GM23338 (cell line): ENCODE measurements around the gene CNOT4. TPM values are rescaled to one million over a fixed set of nuclear protein-coding genes. Genes with fewer than 3 reads are reported as not detected.
A peak's percentile ranks its signal among the peaks of the same experiment; 100 is the strongest.

Source experiments
- ATAC-seq: fragments of 200-7000 bp; cut with Tn5 transposase; 3 replicates; pipeline ENCODE4 v1.9.1; 2020
- DNase-seq: peaks from one replicate; pipeline ENCODE4 v3.0.0-alpha.2; 2015; ENCODE audit warnings: low spot score
- H2AFZ ChIP-seq: fragments of 200-600 bp; sonication (generic); 2 replicates; pipeline ENCODE4 v1.8.0; 2016; ENCODE audit warnings: antibody characterized with exemption, mild to moderate bottlenecking, moderate library complexity
- H3F3A ChIP-seq: fragments of 200-600 bp; sonication (generic); replicated peaks from 2 replicates; pipeline ENCODE4 v1.8.0; 2017; ENCODE audit warnings: antibody characterized with exemption, mixed run types, low read depth
- H3K27ac ChIP-seq: fragments of 200-600 bp; sonication (generic); 2 replicates; pipeline ENCODE4 v1.6.1; 2016; ENCODE audit warnings: low read depth
- H3K27me3 ChIP-seq: fragments of 200-600 bp; sonication (generic); 2 replicates; pipeline ENCODE4 v1.8.0; 2016; ENCODE audit warnings: mild to moderate bottlenecking, mixed run types, moderate library complexity; ENCODE audit not compliant: insufficient read depth
- H3K36me3 ChIP-seq: fragments of 200-600 bp; sonication (generic); 2 replicates; pipeline ENCODE4 v1.8.0; 2016; ENCODE audit warnings: mild to moderate bottlenecking; ENCODE audit not compliant: insufficient read depth
- H3K4me1 ChIP-seq: fragments of 200-600 bp; sonication (generic); 2 replicates; pipeline ENCODE4 v1.8.0; 2016; ENCODE audit warnings: mild to moderate bottlenecking, moderate library complexity; ENCODE audit not compliant: insufficient read depth
- H3K4me2 ChIP-seq: fragments of 200-600 bp; sonication (generic); 2 replicates; pipeline ENCODE4 v1.7.1; 2017; ENCODE audit warnings: mixed run types
- H3K4me3 ChIP-seq: fragments of 200-600 bp; sonication (generic); 2 replicates; pipeline ENCODE4 v1.6.1; 2016; ENCODE audit warnings: mixed run types
- H3K79me2 ChIP-seq: fragments of 200-600 bp; sonication (generic); replicated peaks from 2 replicates; pipeline ENCODE4 v1.8.0; 2017; ENCODE audit warnings: mild to moderate bottlenecking; ENCODE audit not compliant: insufficient read depth
- H3K9me2 ChIP-seq: fragments of 200-600 bp; sonication (generic); 2 replicates; pipeline ENCODE4 v1.8.0; 2017; ENCODE audit not compliant: insufficient read depth
- H4K20me1 ChIP-seq: fragments of 200-600 bp; sonication (generic); replicated peaks from 2 replicates; pipeline ENCODE4 v1.8.0; 2017; ENCODE audit warnings: mild to moderate bottlenecking; ENCODE audit not compliant: insufficient read depth
- H3K27ac Mint-ChIP-seq: 2 replicates; pipeline ENCODE4 v1.8.0; 2020; ENCODE audit warnings: inconsistent platforms, mild to moderate bottlenecking, moderate library complexity, mixed read lengths
- H3K27me3 Mint-ChIP-seq: 3 replicates; pipeline ENCODE4 v1.8.0; 2022; ENCODE audit warnings: low read depth, mild to moderate bottlenecking, moderate library complexity, mixed read lengths, inconsistent platforms; ENCODE audit not compliant: insufficient read depth, poor library complexity
- H3K36me3 Mint-ChIP-seq: 3 replicates; pipeline ENCODE4 v1.8.0; 2021; ENCODE audit warnings: low read depth, mild to moderate bottlenecking, inconsistent platforms, moderate library complexity, mixed read lengths
- H3K4me1 Mint-ChIP-seq: 3 replicates; pipeline ENCODE4 v1.8.0; 2020; ENCODE audit warnings: mild to moderate bottlenecking, inconsistent platforms, mixed read lengths
- H3K4me3 Mint-ChIP-seq: 3 replicates; pipeline ENCODE4 v1.8.0; 2021; ENCODE audit warnings: moderate library complexity, mild to moderate bottlenecking, inconsistent platforms, mixed read lengths
- H3K9me3 Mint-ChIP-seq: 3 replicates; pipeline ENCODE4 v1.8.0; 2020; ENCODE audit warnings: moderate library complexity, mild to moderate bottlenecking, inconsistent platforms, mixed read lengths
- CREB1 ChIP-seq: fragments of 250-450 bp; sonication (Bioruptor Pico); IDR thresholded peaks from 2 replicates; pipeline ENCODE4 v1.5.0; 2020; ENCODE audit warnings: low read depth, mild to moderate bottlenecking, moderate library complexity
- EZH2phosphoT487 ChIP-seq: fragments of 200-600 bp; sonication (generic); IDR thresholded peaks from one replicate; pipeline ENCODE4 v1.8.1; 2018; ENCODE audit warnings: antibody characterized with exemption; ENCODE audit not compliant: unreplicated experiment
- JUNB ChIP-seq: IDR thresholded peaks from one replicate; pipeline ENCODE4 v1.6.1; 2016; ENCODE audit warnings: antibody characterized with exemption; ENCODE audit not compliant: unreplicated experiment
- NANOG ChIP-seq: IDR thresholded peaks from 2 replicates; pipeline ENCODE4 v1.6.1; 2016; ENCODE audit warnings: antibody characterized with exemption, borderline replicate concordance
- STAT1 ChIP-seq: IDR thresholded peaks from one replicate; pipeline ENCODE4 v1.6.1; 2016; ENCODE audit warnings: antibody characterized with exemption; ENCODE audit not compliant: unreplicated experiment
- ZNF331 ChIP-seq: fragments of 250-450 bp; sonication (Bioruptor Pico); IDR thresholded peaks from 2 replicates; pipeline ENCODE4 v1.5.0; 2020; ENCODE audit warnings: low read depth, mild to moderate bottlenecking, moderate library complexity
- polyA plus RNA-seq: library from polyadenylated mRNA; unstranded; fragments of >200 nt; fragmentation: Nextera tagmentation; extraction: Ambion mirVana; gene quantifications from 2 replicates; pipeline ENCODE4 v1.2.1, GENCODE V29; 2016
- total RNA-seq: library from RNA; depleted of rRNA; stranded (reverse); fragments of >200 nt; shearing (Covaris generic); gene quantifications from 2 replicates; pipeline ENCODE4 v1.2.3, GENCODE V29; 2014
- TF ChIP-seq, protein P1 (sequence below): IDR thresholded peaks from one replicate; pipeline ENCODE4 v1.6.1; 2018; ENCODE audit warnings: antibody characterized with exemption; ENCODE audit not compliant: unreplicated experiment
- TF ChIP-seq, protein P2 (sequence below), 2 experiments: fragments of 200-600 bp in 1 of 2; sonication (generic) in 1 of 2; conservative IDR thresholded peaks; 2 replicates each; pipeline versions ENCODE4 v1.5.1 to v1.6.1; 2016 to 2017; ENCODE audit warnings: antibody characterized with exemption in 2 of 2, low read depth in 2 of 2, mild to moderate bottlenecking in 2 of 2, moderate library complexity in 1 of 2
- TF ChIP-seq, protein P3 (sequence below): fragments of 250-450 bp; sonication (Bioruptor Pico); IDR thresholded peaks from 2 replicates; pipeline ENCODE4 v1.5.0; 2020; ENCODE audit warnings: mild to moderate bottlenecking, moderate library complexity

The CNOT4 gene
- total and polyA plus RNA-seq, 2 experiments from 2014 or later, result 18.9 to 26.2 TPM

DNA sequence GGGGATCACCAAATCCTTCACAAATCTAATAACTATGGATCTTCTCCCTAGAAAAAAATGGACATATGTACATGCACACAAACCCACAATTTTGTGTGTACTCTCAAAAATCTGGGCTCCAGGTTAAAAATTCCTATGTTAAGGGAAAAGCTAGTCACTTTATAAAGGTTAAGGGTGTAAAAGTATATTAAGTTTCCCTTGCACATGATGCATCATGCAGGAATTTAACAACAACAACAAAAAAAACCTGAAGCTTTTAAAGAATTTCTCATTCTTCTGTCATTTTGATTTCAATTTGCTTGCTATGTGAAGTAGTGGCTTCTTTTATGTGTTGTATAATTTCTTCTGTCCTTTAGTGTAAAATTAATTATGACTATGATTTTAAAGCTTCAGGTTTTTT is 123.7 kb downstream of the CNOT4 start (continued):
- TF ChIP-seq, protein P1, sequence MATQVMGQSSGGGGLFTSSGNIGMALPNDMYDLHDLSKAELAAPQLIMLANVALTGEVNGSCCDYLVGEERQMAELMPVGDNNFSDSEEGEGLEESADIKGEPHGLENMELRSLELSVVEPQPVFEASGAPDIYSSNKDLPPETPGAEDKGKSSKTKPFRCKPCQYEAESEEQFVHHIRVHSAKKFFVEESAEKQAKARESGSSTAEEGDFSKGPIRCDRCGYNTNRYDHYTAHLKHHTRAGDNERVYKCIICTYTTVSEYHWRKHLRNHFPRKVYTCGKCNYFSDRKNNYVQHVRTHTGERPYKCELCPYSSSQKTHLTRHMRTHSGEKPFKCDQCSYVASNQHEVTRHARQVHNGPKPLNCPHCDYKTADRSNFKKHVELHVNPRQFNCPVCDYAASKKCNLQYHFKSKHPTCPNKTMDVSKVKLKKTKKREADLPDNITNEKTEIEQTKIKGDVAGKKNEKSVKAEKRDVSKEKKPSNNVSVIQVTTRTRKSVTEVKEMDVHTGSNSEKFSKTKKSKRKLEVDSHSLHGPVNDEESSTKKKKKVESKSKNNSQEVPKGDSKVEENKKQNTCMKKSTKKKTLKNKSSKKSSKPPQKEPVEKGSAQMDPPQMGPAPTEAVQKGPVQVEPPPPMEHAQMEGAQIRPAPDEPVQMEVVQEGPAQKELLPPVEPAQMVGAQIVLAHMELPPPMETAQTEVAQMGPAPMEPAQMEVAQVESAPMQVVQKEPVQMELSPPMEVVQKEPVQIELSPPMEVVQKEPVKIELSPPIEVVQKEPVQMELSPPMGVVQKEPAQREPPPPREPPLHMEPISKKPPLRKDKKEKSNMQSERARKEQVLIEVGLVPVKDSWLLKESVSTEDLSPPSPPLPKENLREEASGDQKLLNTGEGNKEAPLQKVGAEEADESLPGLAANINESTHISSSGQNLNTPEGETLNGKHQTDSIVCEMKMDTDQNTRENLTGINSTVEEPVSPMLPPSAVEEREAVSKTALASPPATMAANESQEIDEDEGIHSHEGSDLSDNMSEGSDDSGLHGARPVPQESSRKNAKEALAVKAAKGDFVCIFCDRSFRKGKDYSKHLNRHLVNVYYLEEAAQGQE, result no peak

DNA sequence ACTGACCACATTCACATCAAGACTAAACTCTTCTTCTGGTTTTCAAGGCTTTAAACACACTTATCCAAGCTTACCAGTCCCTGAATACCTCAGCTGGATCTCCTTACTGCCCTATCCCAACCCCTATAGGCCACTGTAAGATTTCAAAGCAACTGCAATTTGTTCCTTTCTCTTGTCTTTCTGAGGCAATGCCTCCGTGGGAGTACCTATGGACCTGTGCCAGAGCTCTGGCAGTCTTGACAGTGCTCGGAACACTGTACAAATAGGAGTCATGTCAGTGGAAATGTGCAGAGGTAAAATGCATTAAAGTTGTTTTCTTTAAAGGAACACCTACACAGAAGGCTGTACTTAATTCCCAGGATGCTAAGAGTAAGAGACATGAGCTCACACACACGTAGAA is 124.7 kb downstream of the CNOT4 start:
- H3K4me2 ChIP-seq, result no peak overlapping the region
- H3F3A ChIP-seq, result no peaks in the 10 kb centered on the region
- no peaks in the 10 kb centered on the region for H3K36me3 ChIP-seq
- H3K27me3 ChIP-seq, result no peaks in the 10 kb centered on the region
- H3K4me3 ChIP-seq, result no peak overlapping the region
- DNase-seq (no peak), ATAC-seq (peak; percentile 31; the same call in 2 of the 3 replicates)
- no peak overlapping the region for H2AFZ ChIP-seq
- H3K4me1 ChIP-seq, result peaks cover 39% of the 10 kb centered on the region
- H3K27ac Mint-ChIP-seq, result no peak overlapping the region
- no peaks in the 10 kb centered on the region for H3K79me2 ChIP-seq
- no peak overlapping the region for H3K27ac ChIP-seq
- H4K20me1 ChIP-seq, result no peaks in the 10 kb centered on the region
- H3K27me3 Mint-ChIP-seq, result no peaks in the 10 kb centered on the region
- H3K4me3 Mint-ChIP-seq, result no peak overlapping the region
- peaks cover 33% of the 10 kb centered on the region for H3K4me1 Mint-ChIP-seq
- H3K36me3 Mint-ChIP-seq, result no peaks in the 10 kb centered on the region
- TF ChIP-seq JUNB (no peak), ZNF331 (no peak), EZH2phosphoT487 (no peak), STAT1 (no peak), NANOG (no peak), CREB1 (CRISPR knock-in tag) (no peak)
- TF ChIP-seq, protein P1, result no peak
- TF ChIP-seq, protein P2, sequence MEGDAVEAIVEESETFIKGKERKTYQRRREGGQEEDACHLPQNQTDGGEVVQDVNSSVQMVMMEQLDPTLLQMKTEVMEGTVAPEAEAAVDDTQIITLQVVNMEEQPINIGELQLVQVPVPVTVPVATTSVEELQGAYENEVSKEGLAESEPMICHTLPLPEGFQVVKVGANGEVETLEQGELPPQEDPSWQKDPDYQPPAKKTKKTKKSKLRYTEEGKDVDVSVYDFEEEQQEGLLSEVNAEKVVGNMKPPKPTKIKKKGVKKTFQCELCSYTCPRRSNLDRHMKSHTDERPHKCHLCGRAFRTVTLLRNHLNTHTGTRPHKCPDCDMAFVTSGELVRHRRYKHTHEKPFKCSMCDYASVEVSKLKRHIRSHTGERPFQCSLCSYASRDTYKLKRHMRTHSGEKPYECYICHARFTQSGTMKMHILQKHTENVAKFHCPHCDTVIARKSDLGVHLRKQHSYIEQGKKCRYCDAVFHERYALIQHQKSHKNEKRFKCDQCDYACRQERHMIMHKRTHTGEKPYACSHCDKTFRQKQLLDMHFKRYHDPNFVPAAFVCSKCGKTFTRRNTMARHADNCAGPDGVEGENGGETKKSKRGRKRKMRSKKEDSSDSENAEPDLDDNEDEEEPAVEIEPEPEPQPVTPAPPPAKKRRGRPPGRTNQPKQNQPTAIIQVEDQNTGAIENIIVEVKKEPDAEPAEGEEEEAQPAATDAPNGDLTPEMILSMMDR (conservative IDR thresholded peaks at IDR 0.05; ENCODE audit: low read depth in 2 of 2), result no peak
- TF ChIP-seq, protein P3, sequence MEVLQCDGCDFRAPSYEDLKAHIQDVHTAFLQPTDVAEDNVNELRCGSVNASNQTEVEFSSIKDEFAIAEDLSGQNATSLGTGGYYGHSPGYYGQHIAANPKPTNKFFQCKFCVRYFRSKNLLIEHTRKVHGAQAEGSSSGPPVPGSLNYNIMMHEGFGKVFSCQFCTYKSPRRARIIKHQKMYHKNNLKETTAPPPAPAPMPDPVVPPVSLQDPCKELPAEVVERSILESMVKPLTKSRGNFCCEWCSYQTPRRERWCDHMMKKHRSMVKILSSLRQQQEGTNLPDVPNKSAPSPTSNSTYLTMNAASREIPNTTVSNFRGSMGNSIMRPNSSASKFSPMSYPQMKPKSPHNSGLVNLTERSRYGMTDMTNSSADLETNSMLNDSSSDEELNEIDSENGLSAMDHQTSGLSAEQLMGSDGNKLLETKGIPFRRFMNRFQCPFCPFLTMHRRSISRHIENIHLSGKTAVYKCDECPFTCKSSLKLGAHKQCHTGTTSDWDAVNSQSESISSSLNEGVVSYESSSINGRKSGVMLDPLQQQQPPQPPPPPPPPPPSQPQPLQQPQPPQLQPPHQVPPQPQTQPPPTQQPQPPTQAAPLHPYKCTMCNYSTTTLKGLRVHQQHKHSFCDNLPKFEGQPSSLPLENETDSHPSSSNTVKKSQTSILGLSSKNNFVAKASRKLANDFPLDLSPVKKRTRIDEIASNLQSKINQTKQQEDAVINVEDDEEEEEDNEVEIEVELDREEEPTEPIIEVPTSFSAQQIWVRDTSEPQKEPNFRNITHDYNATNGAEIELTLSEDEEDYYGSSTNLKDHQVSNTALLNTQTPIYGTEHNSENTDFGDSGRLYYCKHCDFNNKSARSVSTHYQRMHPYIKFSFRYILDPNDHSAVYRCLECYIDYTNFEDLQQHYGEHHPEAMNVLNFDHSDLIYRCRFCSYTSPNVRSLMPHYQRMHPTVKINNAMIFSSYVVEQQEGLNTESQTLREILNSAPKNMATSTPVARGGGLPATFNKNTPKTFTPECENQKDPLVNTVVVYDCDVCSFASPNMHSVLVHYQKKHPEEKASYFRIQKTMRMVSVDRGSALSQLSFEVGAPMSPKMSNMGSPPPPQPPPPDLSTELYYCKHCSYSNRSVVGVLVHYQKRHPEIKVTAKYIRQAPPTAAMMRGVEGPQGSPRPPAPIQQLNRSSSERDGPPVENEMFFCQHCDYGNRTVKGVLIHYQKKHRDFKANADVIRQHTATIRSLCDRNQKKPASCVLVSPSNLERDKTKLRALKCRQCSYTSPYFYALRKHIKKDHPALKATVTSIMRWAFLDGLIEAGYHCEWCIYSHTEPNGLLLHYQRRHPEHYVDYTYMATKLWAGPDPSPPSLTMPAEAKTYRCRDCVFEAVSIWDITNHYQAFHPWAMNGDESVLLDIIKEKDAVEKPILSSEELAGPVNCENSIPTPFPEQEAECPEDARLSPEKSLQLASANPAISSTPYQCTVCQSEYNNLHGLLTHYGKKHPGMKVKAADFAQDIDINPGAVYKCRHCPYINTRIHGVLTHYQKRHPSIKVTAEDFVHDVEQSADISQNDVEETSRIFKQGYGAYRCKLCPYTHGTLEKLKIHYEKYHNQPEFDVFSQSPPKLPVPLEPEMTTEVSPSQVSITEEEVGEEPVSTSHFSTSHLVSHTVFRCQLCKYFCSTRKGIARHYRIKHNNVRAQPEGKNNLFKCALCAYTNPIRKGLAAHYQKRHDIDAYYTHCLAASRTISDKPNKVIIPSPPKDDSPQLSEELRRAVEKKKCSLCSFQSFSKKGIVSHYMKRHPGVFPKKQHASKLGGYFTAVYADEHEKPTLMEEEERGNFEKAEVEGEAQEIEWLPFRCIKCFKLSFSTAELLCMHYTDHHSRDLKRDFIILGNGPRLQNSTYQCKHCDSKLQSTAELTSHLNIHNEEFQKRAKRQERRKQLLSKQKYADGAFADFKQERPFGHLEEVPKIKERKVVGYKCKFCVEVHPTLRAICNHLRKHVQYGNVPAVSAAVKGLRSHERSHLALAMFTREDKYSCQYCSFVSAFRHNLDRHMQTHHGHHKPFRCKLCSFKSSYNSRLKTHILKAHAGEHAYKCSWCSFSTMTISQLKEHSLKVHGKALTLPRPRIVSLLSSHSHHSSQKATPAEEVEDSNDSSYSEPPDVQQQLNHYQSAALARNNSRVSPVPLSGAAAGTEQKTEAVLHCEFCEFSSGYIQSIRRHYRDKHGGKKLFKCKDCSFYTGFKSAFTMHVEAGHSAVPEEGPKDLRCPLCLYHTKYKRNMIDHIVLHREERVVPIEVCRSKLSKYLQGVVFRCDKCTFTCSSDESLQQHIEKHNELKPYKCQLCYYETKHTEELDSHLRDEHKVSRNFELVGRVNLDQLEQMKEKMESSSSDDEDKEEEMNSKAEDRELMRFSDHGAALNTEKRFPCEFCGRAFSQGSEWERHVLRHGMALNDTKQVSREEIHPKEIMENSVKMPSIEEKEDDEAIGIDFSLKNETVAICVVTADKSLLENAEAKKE (CRISPR knock-in tag), result no peak
- no peaks in the 10 kb centered on the region for H3K9me2 ChIP-seq
- no peaks in the 10 kb centered on the region for H3K9me3 Mint-ChIP-seq
